K562 (cell line): ENCODE results near the gene EPHA10. TPM values are rescaled to one million over a fixed set of nuclear protein-coding genes. Genes with fewer than 3 reads are reported as not detected.

Experiments
- ATAC-seq: fragments of 200-7000 bp; cut with Tn5 transposase; 3 replicates; pipeline ENCODE4 v1.9.1; 2020; ENCODE audit warnings: moderate library complexity
- BruUV-seq: library from RNA; stranded (reverse); fragments of 400-500 nt; replicated peaks from 2 replicates; lab custom pipeline; 2021; lab: Mats Ljungman, UMichigan
- CTCF ChIA-PET: fragments of 300-600 bp; formaldehyde crosslinking; extraction: SDS; loops from one replicate; lab custom pipeline; 2021; ENCODE audit warnings: low intra/inter-chr PET ratio; lab: Yijun Ruan, JAX
- POLR2A ChIA-PET: fragments of 300-600, 350-650 bp; sonication (Branson Sonifier 250); formaldehyde crosslinking; extraction: SDS; loops from one replicate; lab custom pipeline; 2021; ENCODE audit warnings: antibody characterized with exemption, inconsistent platforms; lab: Yijun Ruan, JAX
- DNase-seq, 4 experiments: peaks; one replicate each; pipeline versions ENCODE4 v3.0.0 to v3.0.0-alpha.2; 2011 to 2018; ENCODE audit warnings: low spot score in 3 of 4, mixed read lengths in 3 of 4; ENCODE audit errors: extremely low read depth in 1 of 4
- FAIRE-seq: peaks from 2 replicates; lab custom pipeline; 2011; peaks lifted over from hg19 to GRCh38; lab: Jason Lieb, UNC
- H2AFZ ChIP-seq: 2 replicates; pipeline ENCODE4 v1.6.0; 2011; ENCODE audit warnings: low read depth, low read length, control low read depth, inconsistent platforms
- H3K27ac ChIP-seq: fragments of 200-600 bp; 3 replicates; pipeline ENCODE4 v1.8.0; 2011; ENCODE audit warnings: low read depth, mild to moderate bottlenecking, control low read depth, inconsistent platforms, low read length, moderate library complexity, mixed read lengths; ENCODE audit errors: extremely low read depth
- H3K27me3 ChIP-seq, 2 experiments: fragments of 300-600 bp in 1 of 2; 2 replicates in 1 of 2; 3 replicates in 1 of 2; pipeline versions ENCODE4 v1.6.0 to v1.8.0; 2011; ENCODE audit warnings: inconsistent platforms in 2 of 2, low read length in 2 of 2, mild to moderate bottlenecking in 1 of 2, mixed read lengths in 1 of 2, moderate library complexity in 1 of 2; ENCODE audit not compliant: control insufficient read depth in 2 of 2, insufficient read depth in 2 of 2
- H3K36me3 ChIP-seq: fragments of 300-600 bp; 3 replicates; pipeline ENCODE4 v1.8.0; 2011; ENCODE audit warnings: mild to moderate bottlenecking, low read length, inconsistent platforms; ENCODE audit not compliant: control insufficient read depth, insufficient read depth
- H3K4me1 ChIP-seq, 2 experiments: fragments of 200-600 bp in 1 of 2; replicated peaks in 1 of 2; 2 replicates in 1 of 2; 3 replicates in 1 of 2; pipeline versions ENCODE4 v1.5.1 to v1.8.0; 2011; ENCODE audit warnings: inconsistent platforms in 2 of 2, low read length in 2 of 2, mild to moderate bottlenecking in 1 of 2, mixed read lengths in 1 of 2, moderate library complexity in 1 of 2; ENCODE audit not compliant: control insufficient read depth in 2 of 2, insufficient read depth in 2 of 2
- H3K4me2 ChIP-seq: 2 replicates; pipeline ENCODE4 v1.6.1; 2011; ENCODE audit warnings: low read length, control low read depth, inconsistent platforms, mixed read lengths; ENCODE audit not compliant: insufficient read depth
- H3K4me3 ChIP-seq: fragments of 200-600 bp; sonication (generic), shearing (Covaris generic); 2 replicates; pipeline ENCODE4 v1.5.1; 2016; ENCODE audit warnings: control low read depth, inconsistent platforms
- H3K79me2 ChIP-seq: fragments of 200-600 bp; 3 replicates; pipeline ENCODE4 v1.8.0; 2011; ENCODE audit warnings: low read length, inconsistent platforms; ENCODE audit not compliant: control insufficient read depth, insufficient read depth
- H3K9ac ChIP-seq, 2 experiments: 2 replicates each; pipeline versions ENCODE4 v1.6.0 to v1.6.1; 2011; ENCODE audit warnings: low read depth in 2 of 2, low read length in 2 of 2, control low read depth in 1 of 2, inconsistent platforms in 1 of 2, mild to moderate bottlenecking in 1 of 2, mixed read lengths in 1 of 2; ENCODE audit not compliant: insufficient read depth in 1 of 2
- H3K9me1 ChIP-seq: one replicate; pipeline ENCODE4 v1.6.0; 2011; ENCODE audit warnings: inconsistent platforms, mild to moderate bottlenecking, low read length, moderate library complexity; ENCODE audit not compliant: control insufficient read depth, insufficient read depth
- H3K9me3 ChIP-seq: replicated peaks from 2 replicates; pipeline ENCODE4 v1.5.1; 2011; ENCODE audit warnings: low read depth, low read length, inconsistent platforms; ENCODE audit not compliant: control insufficient read depth, insufficient read depth
- H4K20me1 ChIP-seq: replicated peaks from 2 replicates; pipeline ENCODE4 v1.6.1; 2011; ENCODE audit warnings: low read length, inconsistent platforms, mixed read lengths; ENCODE audit not compliant: control insufficient read depth, insufficient read depth
- ARID2 ChIP-seq: fragments of 450-650 bp; IDR thresholded peaks from 2 replicates; pipeline ENCODE4 v1.6.1; 2017; ENCODE audit warnings: antibody characterized with exemption, mild to moderate bottlenecking
- MBD1 ChIP-seq: fragments of 250-450 bp; sonication (Bioruptor Pico); IDR thresholded peaks from 2 replicates; pipeline ENCODE4 v1.8.0; 2022; ENCODE audit warnings: inconsistent platforms
- PBX2 ChIP-seq, 2 experiments: IDR thresholded peaks in 1 of 2; conservative IDR thresholded peaks in 1 of 2; 2 replicates each; pipeline ENCODE4 v1.6.1; 2016; ENCODE audit warnings: low read depth in 2 of 2, mild to moderate bottlenecking in 1 of 2, missing compliant biosample characterization in 1 of 2, missing genetic modification characterization in 1 of 2, moderate library complexity in 1 of 2
- STAT5A ChIP-seq: IDR thresholded peaks from 2 replicates; pipeline ENCODE4 v1.6.1; 2012; ENCODE audit warnings: low read length, inconsistent platforms, borderline replicate concordance
- ZNF561 ChIP-seq: fragments of 450-650 bp; formaldehyde crosslinking; conservative IDR thresholded peaks from 2 replicates; pipeline ENCODE4 v1.4.0; 2020; ENCODE audit warnings: mild to moderate bottlenecking, moderate library complexity
- WGBS: fragments of 100-300 bp; shearing (Covaris generic); methylation state at CpG from one replicate; pipeline ENCODE4 v1.1.6; 2016; ENCODE audit warnings: low coverage, mixed read lengths; ENCODE audit not compliant: insufficient coverage; ENCODE audit errors: missing lambda C conversion rate; 5-methylcytosine and 5-hydroxymethylcytosine counted together
- in situ Hi-C: fragments of 300-500 bp; cut with MboI; formaldehyde crosslinking; loops from 4 replicates; pipeline ENCODE4 v1.15.0; 2018; ENCODE audit warnings: inconsistent platforms, mixed read lengths
- intact Hi-C: fragments of 100-400 bp; cut with micrococcal nuclease; formaldehyde crosslinking; loops from 2 replicates; pipeline ENCODE4 v1.14.2; 2022
- polyA plus RNA-seq, 8 experiments: library from polyadenylated mRNA; depleted of rRNA in 4 of 8; stranded (reverse) in 5 of 8; unstranded in 3 of 8; fragments of >200 nt; fragmentation: Nextera tagmentation in 2 of 8; fragmentation: Illumina TruSeq in 1 of 8; extraction: Ambion mirVana in 2 of 8; extraction: Trizol in 1 of 8; gene quantifications; 2 replicates each; pipeline versions ENCODE4 v1.2.1 to v1.2.3, GENCODE V29; 2011 to 2014; ENCODE audit warnings: inconsistent platforms in 1 of 8, missing spikeins in 1 of 8
- total RNA-seq, 7 experiments: library from RNA; depleted of rRNA in 6 of 7; stranded (reverse); fragments of >200 nt in 6 of 7; fragmentation: Illumina TruSeq in 2 of 7; extraction: Trizol in 2 of 7; gene quantifications; 2 replicates each; pipeline versions ENCODE4 v1.2.1 to v1.2.3, GENCODE V29; 2011 to 2021; ENCODE audit warnings: low replicate concordance in 1 of 7

The EPHA10 gene
- total and polyA plus RNA-seq, 9 of the 15 experiments (the other 6 are each of a cell fraction or from before 2014, with no cell fraction given), result 0.03 TPM; not detected in 8

- Histone ChIP-seq H3K79me2 (no peaks in the 10 kb centered on the region), H3K36me3 (no peaks in the 10 kb centered on the region), H3K9me1 (no peaks in the 10 kb centered on the region), H3K9ac (peak overlapping the region in 1 of 2 experiments; percentile 72; a peak in 2 of 4 replicates), H3K27me3 (peaks cover 20 to 46% of the 10 kb centered on the region in 2 experiments), H4K20me1 (no peaks in the 10 kb centered on the region; the same call in 1 of the 2 replicates), H3K9me3 (no peaks in the 10 kb centered on the region), H3K27ac (no peak overlapping the region), H3K4me1 (peaks cover 0 to 6% of the 10 kb centered on the region in 2 experiments; a peak in 2 of 5 replicates), H3K4me2 (peak overlapping the region; percentile 77), H3K4me3 (peak overlapping the region; percentile 22), H2AFZ (peak overlapping the region; percentile 80)
- TF ChIP-seq STAT5A (no peak), ARID2 (no peak), PBX2 (CRISPR knock-in tag; IDR thresholded peaks at IDR 0.05; ENCODE audit: low read depth) (no peak), PBX2 (tag; conservative IDR thresholded peaks at IDR 0.05; ENCODE audit: low read depth) (no peak), MBD1 (no peak), ZNF561 (CRISPR knock-in tag) (no peak)
- intact Hi-C loops (no loop called here), in situ Hi-C loops (no loop called here)
- DNase-seq (peak; percentile 65 to 90 (median 83)), ATAC-seq (peak; percentile 94), FAIRE-seq (no peak)
- WGBS, result under 1% methylated on average over 32 of the region's 32 CpGs
- BruUV-seq, result no TSS peak
- ChIA-PET CTCF (no interaction called here), POLR2A (interaction anchor here (0.6 to 0.8 kb wide), 2 partner anchors 35 to 1164 kb away, joined by 3 read pairs; no protein-coding TSS in a partner anchor)
Observed at GRCh38 chr1:37734629-37735591, 30.0 kb downstream of the EPHA10 start.
